ENCODE results near the gene NOVA1. TPM values are rescaled to one million over a fixed set of nuclear protein-coding genes. Genes with fewer than 3 reads are reported as not detected.

NOVA1 gene
- total RNA-seq, 1 experiment from 2014 or later = not detected

- no peak for TF ChIP-seq CTCF (IDR thresholded peaks at IDR 0.05; ENCODE audit: unreplicated experiment)
- H3K36me3 Mint-ChIP-seq (ENCODE audit: insufficient read depth, unreplicated experiment) = no peaks in the 10 kb centered on the region
- no peak overlapping the region for H3K4me3 Mint-ChIP-seq (ENCODE audit: unreplicated experiment)
- no TSS peak for BruUV-seq (replicated peaks)
- intact Hi-C loops (cut with micrococcal nuclease) = no loop called here
- ChIA-PET POLR2A (no interaction called here), CTCF (interaction anchor here (0.9 kb wide), 1 partner anchor 388 kb away, joined by 3 read pairs; no protein-coding TSS in a partner anchor)
- H3K4me1 Mint-ChIP-seq (ENCODE audit: insufficient read depth, unreplicated experiment) = no peaks in the 10 kb centered on the region
- no peak overlapping the region for H3K27ac Mint-ChIP-seq (ENCODE audit: low read depth, unreplicated experiment)
- no peak for DNase-seq (ENCODE audit: unreplicated experiment)
- H3K27me3 Mint-ChIP-seq (ENCODE audit: insufficient read depth, unreplicated experiment) = peaks cover 24% of the 10 kb centered on the region
- no peaks in the 10 kb centered on the region for H3K9me3 Mint-ChIP-seq (ENCODE audit: unreplicated experiment)
These were observed 1.2 kb downstream of the NOVA1 start for GRCh38 chr14:26596543-26597061.

GRCh38 chr14:26595926-26596542, 1.8 kb downstream of the NOVA1 start:
- no peak for TF ChIP-seq CTCF (IDR thresholded peaks at IDR 0.05; ENCODE audit: unreplicated experiment)
- Mint-ChIP-seq H3K9me3 (ENCODE audit: unreplicated experiment) (no peaks in the 10 kb centered on the region), H3K27me3 (ENCODE audit: insufficient read depth, unreplicated experiment) (peaks cover 24% of the 10 kb centered on the region), H3K36me3 (ENCODE audit: insufficient read depth, unreplicated experiment) (no peaks in the 10 kb centered on the region), H3K4me1 (ENCODE audit: insufficient read depth, unreplicated experiment) (no peaks in the 10 kb centered on the region), H3K4me3 (ENCODE audit: unreplicated experiment) (no peak overlapping the region), H3K27ac (ENCODE audit: low read depth, unreplicated experiment) (no peak overlapping the region)
- POLR2A ChIA-PET = no interaction called here
- BruUV-seq (replicated peaks) = no TSS peak
- DNase-seq (ENCODE audit: unreplicated experiment) = no peak
- CTCF ChIA-PET = interaction anchor here (0.9 kb wide), 1 partner anchor 389 kb away, joined by 3 read pairs; no protein-coding TSS in a partner anchor
- intact Hi-C loops (cut with micrococcal nuclease) = no loop called here

- H3K27me3 Mint-ChIP-seq (ENCODE audit: insufficient read depth, unreplicated experiment) = peaks cover 31% of the 10 kb centered on the region
- ChIA-PET POLR2A (no interaction called here), CTCF (interaction anchor here (0.7 kb wide), 1 partner anchor 777 kb away, joined by 3 read pairs; no protein-coding TSS in a partner anchor)
- H3K4me3 Mint-ChIP-seq (ENCODE audit: unreplicated experiment) = no peak overlapping the region
- H3K36me3 Mint-ChIP-seq (ENCODE audit: insufficient read depth, unreplicated experiment) = no peaks in the 10 kb centered on the region
- DNase-seq (ENCODE audit: unreplicated experiment) = no peak
- TF ChIP-seq CTCF (IDR thresholded peaks at IDR 0.05; ENCODE audit: unreplicated experiment) = no peak
- no peaks in the 10 kb centered on the region for H3K9me3 Mint-ChIP-seq (ENCODE audit: unreplicated experiment)
- intact Hi-C loops (cut with micrococcal nuclease) = no loop called here
- BruUV-seq (replicated peaks) = no TSS peak
- no peaks in the 10 kb centered on the region for H3K4me1 Mint-ChIP-seq (ENCODE audit: insufficient read depth, unreplicated experiment)
- no peak overlapping the region for H3K27ac Mint-ChIP-seq (ENCODE audit: low read depth, unreplicated experiment)
These were observed 2.9 kb downstream of the NOVA1 start for GRCh38 chr14:26594756-26595545.

- H3K4me1 Mint-ChIP-seq (ENCODE audit: insufficient read depth, unreplicated experiment) = no peaks in the 10 kb centered on the region
- intact Hi-C loops (cut with micrococcal nuclease) = no loop called here
- POLR2A ChIA-PET = no interaction called here
These were observed 3.7 kb downstream of the NOVA1 start for GRCh38 chr14:26594148-26594547.

More at GRCh38 chr14:26594148-26594547, 3.7 kb downstream of the NOVA1 start:
- no peak overlapping the region for H3K27ac Mint-ChIP-seq (ENCODE audit: low read depth, unreplicated experiment)
- no peak for DNase-seq (ENCODE audit: unreplicated experiment)
- TF ChIP-seq CTCF (IDR thresholded peaks at IDR 0.05; ENCODE audit: unreplicated experiment) = no peak
- H3K9me3 Mint-ChIP-seq (ENCODE audit: unreplicated experiment) = no peaks in the 10 kb centered on the region
- BruUV-seq (replicated peaks) = no TSS peak
- CTCF ChIA-PET = no interaction called here
- H3K4me3 Mint-ChIP-seq (ENCODE audit: unreplicated experiment) = no peak overlapping the region
- H3K36me3 Mint-ChIP-seq (ENCODE audit: insufficient read depth, unreplicated experiment) = no peaks in the 10 kb centered on the region
- H3K27me3 Mint-ChIP-seq (ENCODE audit: insufficient read depth, unreplicated experiment) = peaks cover 36% of the 10 kb centered on the region
